CD4-positive, alpha-beta T cell treated with Interleukin-6 at 100 ng/mL for 8 hours (primary cell): ENCODE measurements around the gene RANBP1.

ENCODE experiments used
- DNase-seq: peaks from one replicate; pipeline ENCODE4 v3.0.0-alpha.2; 2020; ENCODE audit warnings: mixed read lengths, low spot score

RANBP1 gene

GRCh38 chr22:20172141-20172613, 56.3 kb downstream of the RANBP1 start:
- DNase-seq = no peak

DNA sequence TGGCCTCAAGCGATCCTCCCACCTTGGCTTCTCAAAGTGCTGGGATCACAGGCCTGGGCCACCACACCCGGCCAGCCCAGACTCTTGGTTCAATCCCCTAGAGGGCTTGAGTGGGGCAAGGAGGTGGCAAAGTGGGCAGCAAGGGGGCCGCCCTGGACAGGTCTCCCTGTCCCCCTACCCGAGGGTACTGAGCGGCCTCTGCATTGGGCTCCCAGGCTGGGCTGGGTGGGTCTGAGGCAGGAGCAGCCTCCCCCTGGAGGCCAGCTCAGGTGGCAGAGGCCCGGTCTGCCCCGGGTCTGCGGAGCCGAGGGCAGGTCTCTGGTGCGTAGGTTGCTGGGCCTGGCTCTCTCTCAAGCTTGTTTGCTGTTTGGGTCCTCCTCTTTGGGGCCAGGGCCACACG, 57.3 kb downstream of the RANBP1 start:
- DNase-seq = no peak

- no peak for DNase-seq
Observed at GRCh38 chr22:20173772-20174171, 57.9 kb downstream of the RANBP1 start.

- DNase-seq = no peak
Observed at GRCh38 chr22:20174785-20175596, 59.1 kb downstream of the RANBP1 start.

DNA sequence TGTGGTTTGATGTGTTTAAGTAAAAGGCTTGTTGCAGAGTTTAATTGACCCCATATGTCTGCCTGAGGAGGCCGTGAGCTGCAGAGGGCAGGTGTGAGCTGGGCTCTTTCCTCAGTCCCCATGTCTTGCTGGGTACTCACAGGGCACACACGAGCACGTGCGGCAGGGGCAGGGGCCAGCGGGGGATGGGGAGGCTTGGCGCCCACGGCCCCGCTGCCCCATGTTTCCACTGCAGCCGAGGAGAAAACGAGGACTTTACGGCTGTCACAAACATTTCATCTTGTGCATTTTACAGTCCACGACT, 59.6 kb downstream of the RANBP1 start:
- no peak for DNase-seq

DNA sequence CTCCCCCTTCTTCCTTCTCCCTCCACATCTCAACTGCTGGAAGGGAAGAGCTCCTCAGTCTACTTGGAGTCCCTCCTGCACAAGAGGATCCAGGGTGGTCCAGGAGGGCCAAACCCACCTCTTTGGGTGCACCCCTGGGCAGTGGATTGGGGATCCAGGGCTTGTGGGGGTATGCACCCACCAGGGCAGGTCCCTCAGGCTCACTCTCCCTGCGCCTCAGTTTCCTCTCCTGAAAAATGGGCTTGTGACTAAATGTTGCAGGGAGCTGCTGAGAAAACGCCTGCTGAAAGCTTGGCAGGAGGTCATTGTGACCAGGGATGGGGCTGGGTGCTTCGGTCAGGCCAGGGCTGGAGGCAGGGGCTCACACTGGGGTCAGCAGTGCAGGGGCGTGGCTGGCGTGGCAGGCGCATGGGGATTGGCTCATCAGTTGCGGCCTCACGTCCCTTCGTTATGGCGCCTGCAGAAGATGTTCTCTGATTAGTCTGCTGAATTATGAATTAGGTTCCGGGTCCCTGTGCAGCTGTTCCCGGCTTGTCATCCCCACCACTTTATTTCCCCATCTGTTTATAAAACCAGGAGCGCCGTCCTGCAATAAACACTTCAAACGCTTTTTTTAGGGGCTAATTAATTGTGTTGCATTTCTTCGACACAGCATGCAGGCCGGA, 60.6 kb downstream of the RANBP1 start:
- DNase-seq = no peak
